Erythroblast (primary cell): ENCODE data around the gene GOLGA2.

Experiments
- GATA1 ChIP-seq: IDR thresholded peaks from 2 replicates; pipeline ENCODE4 v1.6.1; 2011; ENCODE audit warnings: low read depth, mild to moderate bottlenecking, control low read depth, low read length, moderate library complexity
- POLR2A ChIP-seq: IDR thresholded peaks from 2 replicates; pipeline ENCODE4 v1.6.1; 2011; ENCODE audit warnings: mild to moderate bottlenecking, low read length

GRCh38 chr9:128242828-128243214 is 33.0 kb downstream of the GOLGA2 start:
- TF ChIP-seq POLR2A: no peak
- no peak for TF ChIP-seq GATA1
